Activated B cell treated with CpG ODN at 0.5 μM for 24 hours (primary cell): ENCODE data around the gene HS6ST2. TPM values are rescaled to one million over a fixed set of nuclear protein-coding genes. Genes with fewer than 3 reads are reported as not detected.

Source experiments
- ATAC-seq: fragments of 200-7000 bp; cut with Tn5 transposase; one replicate; pipeline ENCODE4 v1.10.0; 2021; ENCODE audit warnings: low read depth, mild to moderate bottlenecking, moderate library complexity
- CTCF ChIA-PET: fragments of 350-600 bp; sonication (Branson Sonifier 250); formaldehyde crosslinking; loops from one replicate; lab custom pipeline; 2021; ENCODE audit warnings: antibody characterized with exemption; lab: Charles Lee
- POLR2A ChIA-PET: fragments of 350-600 bp; sonication (Branson Sonifier 250); formaldehyde crosslinking; loops from one replicate; lab custom pipeline; 2021; ENCODE audit warnings: antibody characterized with exemption; lab: Charles Lee
- DNase-seq: peaks from one replicate; pipeline ENCODE4 v3.0.0; 2022
- H3K27ac Mint-ChIP-seq: one replicate; pipeline ENCODE4 v1.8.0; 2020; ENCODE audit warnings: mixed read lengths
- H3K27me3 Mint-ChIP-seq: one replicate; pipeline ENCODE4 v1.8.0; 2021; ENCODE audit warnings: mixed read lengths
- H3K36me3 Mint-ChIP-seq: one replicate; pipeline ENCODE4 v1.8.0; 2021; ENCODE audit warnings: low read depth, mixed read lengths
- H3K4me1 Mint-ChIP-seq: one replicate; pipeline ENCODE4 v1.8.0; 2021; ENCODE audit warnings: mixed read lengths
- H3K4me3 Mint-ChIP-seq: one replicate; pipeline ENCODE4 v1.8.0; 2020; ENCODE audit warnings: mild to moderate bottlenecking, mixed read lengths
- H3K9me3 Mint-ChIP-seq: one replicate; pipeline ENCODE4 v1.8.0; 2020; ENCODE audit warnings: mixed read lengths
- intact Hi-C: fragments of 100-400 bp; cut with micrococcal nuclease; formaldehyde crosslinking; loops from one replicate; pipeline ENCODE4 v1.15.1; 2024
- total RNA-seq: library from RNA; stranded (reverse); gene quantifications from 2 replicates; pipeline ENCODE4 v1.2.3, GENCODE V29; 2022
- TF ChIP-seq, protein P1 (sequence below): fragments of 200-600 bp; IDR thresholded peaks from one replicate; pipeline ENCODE4 v1.8.0; 2022; ENCODE audit warnings: antibody characterized with exemption, mild to moderate bottlenecking

Gene HS6ST2
- total RNA-seq, 1 donor from 2014 or later = not detected

DNA sequence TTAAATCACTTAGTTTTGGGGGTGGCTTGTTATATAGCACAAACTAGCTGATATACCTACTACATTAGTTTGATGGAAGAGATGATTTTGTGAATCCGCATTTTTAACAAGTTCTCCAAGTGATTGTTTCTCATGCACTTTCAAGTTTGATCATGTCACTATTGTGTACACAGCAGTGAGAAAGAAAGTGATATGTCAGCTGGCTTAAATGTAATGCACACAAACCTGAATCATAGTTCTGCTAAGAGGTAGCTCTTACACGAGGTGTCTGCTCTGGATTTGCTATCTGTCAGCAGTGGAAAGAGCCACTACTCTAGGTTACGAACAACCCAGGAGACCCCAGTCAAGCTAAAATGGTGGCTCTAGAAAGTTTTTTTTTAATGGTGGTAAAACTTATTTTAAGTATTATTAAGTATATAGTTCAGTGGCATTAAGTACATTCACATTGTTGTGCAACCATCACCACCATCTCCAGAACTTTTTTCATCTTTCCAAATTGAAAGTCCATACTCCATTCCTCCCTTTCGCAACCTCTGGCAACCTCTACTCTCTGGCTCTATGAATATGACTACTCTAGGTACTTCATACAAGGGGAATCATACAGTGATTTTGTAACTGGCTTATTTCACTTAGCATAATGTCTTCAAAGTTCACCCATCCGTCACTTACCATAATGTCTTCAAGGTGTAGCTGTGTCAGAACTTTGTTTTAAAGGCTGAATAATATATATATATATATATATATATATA is 147.3 kb downstream of the HS6ST2 start:
- Mint-ChIP-seq H3K4me1 (no peaks in the 10 kb centered on the region), H3K27me3 (no peaks in the 10 kb centered on the region), H3K9me3 (no peaks in the 10 kb centered on the region), H3K36me3 (no peaks in the 10 kb centered on the region), H3K27ac (no peak overlapping the region), H3K4me3 (no peak overlapping the region)
- intact Hi-C loops = no loop called here
- ChIA-PET CTCF (no interaction called here), POLR2A (no interaction called here)
- DNase-seq = no peak
- ATAC-seq = no peak
- TF ChIP-seq, protein P1, sequence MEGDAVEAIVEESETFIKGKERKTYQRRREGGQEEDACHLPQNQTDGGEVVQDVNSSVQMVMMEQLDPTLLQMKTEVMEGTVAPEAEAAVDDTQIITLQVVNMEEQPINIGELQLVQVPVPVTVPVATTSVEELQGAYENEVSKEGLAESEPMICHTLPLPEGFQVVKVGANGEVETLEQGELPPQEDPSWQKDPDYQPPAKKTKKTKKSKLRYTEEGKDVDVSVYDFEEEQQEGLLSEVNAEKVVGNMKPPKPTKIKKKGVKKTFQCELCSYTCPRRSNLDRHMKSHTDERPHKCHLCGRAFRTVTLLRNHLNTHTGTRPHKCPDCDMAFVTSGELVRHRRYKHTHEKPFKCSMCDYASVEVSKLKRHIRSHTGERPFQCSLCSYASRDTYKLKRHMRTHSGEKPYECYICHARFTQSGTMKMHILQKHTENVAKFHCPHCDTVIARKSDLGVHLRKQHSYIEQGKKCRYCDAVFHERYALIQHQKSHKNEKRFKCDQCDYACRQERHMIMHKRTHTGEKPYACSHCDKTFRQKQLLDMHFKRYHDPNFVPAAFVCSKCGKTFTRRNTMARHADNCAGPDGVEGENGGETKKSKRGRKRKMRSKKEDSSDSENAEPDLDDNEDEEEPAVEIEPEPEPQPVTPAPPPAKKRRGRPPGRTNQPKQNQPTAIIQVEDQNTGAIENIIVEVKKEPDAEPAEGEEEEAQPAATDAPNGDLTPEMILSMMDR = no peak

DNA sequence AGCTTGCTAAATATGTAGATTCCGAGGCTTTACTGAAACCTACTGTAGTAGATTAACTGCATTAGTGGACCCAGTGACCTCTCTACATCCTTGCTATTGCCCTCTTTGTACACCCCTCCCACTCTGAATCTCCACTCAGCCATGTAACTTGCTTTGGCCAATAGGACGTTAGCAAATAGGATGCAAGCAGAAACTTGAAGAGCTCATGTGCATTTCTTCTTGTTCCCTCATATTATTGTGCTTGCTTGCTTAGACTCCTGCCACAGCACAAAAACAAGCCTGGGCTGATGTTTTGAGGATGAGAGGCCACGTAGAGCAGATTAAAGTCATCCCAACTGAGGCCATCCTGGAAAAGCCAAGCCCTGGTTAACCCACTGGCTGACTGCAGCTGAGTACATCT is 147.9 kb downstream of the HS6ST2 start:
- TF ChIP-seq, protein P1 = no peak
- ChIA-PET POLR2A (no interaction called here), CTCF (no interaction called here)
- no peak overlapping the region for H3K27ac Mint-ChIP-seq
- intact Hi-C loops = no loop called here
- no peaks in the 10 kb centered on the region for H3K27me3 Mint-ChIP-seq
- H3K4me1 Mint-ChIP-seq = no peaks in the 10 kb centered on the region
- no peak overlapping the region for H3K4me3 Mint-ChIP-seq
- no peaks in the 10 kb centered on the region for H3K9me3 Mint-ChIP-seq
- DNase-seq (no peak), ATAC-seq (no peak)
- H3K36me3 Mint-ChIP-seq = no peaks in the 10 kb centered on the region

DNA sequence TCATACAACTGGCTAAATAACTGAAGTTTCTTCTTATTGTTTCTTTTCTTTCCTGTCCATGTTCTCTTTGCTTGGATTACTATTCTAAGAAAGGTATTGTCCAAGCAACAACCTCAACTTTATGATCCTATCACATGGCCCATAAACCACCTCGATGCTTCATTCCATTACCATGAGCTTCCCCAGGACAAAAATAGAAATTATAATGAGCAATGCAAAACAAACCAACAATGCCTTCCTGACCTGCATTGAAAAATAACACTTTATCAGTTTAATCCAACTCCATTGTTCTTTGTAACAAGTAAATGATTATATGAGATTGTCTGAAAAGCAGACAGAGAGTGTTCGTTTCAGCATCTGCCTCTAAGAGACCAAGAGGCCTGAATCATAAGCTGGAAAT is 148.8 kb downstream of the HS6ST2 start:
- CTCF ChIA-PET = no interaction called here
- POLR2A ChIA-PET = no interaction called here
- no peaks in the 10 kb centered on the region for H3K27me3 Mint-ChIP-seq
- TF ChIP-seq, protein P1 = no peak
- no peak for ATAC-seq
- DNase-seq = no peak
- no peaks in the 10 kb centered on the region for H3K4me1 Mint-ChIP-seq
- H3K9me3 Mint-ChIP-seq = no peaks in the 10 kb centered on the region
- no peak overlapping the region for H3K4me3 Mint-ChIP-seq
- intact Hi-C loops = no loop called here
- H3K27ac Mint-ChIP-seq = no peak overlapping the region
- no peaks in the 10 kb centered on the region for H3K36me3 Mint-ChIP-seq

DNA sequence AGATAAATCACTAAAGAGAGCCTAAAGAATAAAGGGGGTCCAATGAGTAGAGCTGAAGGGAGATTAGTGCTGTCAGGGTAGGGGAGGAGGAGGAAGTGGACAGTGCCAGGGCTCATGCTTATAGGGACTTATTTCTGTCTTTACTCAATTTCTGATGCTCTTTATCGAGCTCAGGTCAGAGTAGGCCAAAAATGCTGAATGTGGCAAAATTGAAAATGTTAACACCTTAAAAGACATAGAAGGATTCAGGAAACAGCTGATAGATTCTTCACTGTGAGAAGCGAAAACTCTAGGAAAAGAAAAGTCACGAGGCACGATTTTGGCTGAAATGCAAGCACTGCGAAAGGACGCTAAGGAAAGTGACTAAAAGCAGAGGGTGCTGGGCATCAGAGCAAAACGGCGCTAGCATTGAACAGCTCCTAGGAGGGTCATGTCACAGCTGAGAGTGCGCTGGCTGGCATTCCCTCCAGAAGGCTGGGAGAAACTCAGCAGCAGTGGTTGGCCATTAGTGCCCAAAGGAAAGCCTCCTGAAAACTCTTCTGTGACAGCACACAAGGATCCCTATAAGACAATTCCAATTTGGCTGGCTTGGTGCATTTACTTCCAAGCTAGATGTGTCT is 150.9 kb downstream of the HS6ST2 start:
- no peaks in the 10 kb centered on the region for H3K36me3 Mint-ChIP-seq
- H3K9me3 Mint-ChIP-seq = no peaks in the 10 kb centered on the region
- no peak overlapping the region for H3K27ac Mint-ChIP-seq
- TF ChIP-seq, protein P1 = no peak
- H3K4me1 Mint-ChIP-seq = no peaks in the 10 kb centered on the region
- no peaks in the 10 kb centered on the region for H3K27me3 Mint-ChIP-seq
- ATAC-seq (no peak), DNase-seq (no peak)
- POLR2A ChIA-PET = no interaction called here
- CTCF ChIA-PET = no interaction called here
- intact Hi-C loops = no loop called here
- no peak overlapping the region for H3K4me3 Mint-ChIP-seq

DNA sequence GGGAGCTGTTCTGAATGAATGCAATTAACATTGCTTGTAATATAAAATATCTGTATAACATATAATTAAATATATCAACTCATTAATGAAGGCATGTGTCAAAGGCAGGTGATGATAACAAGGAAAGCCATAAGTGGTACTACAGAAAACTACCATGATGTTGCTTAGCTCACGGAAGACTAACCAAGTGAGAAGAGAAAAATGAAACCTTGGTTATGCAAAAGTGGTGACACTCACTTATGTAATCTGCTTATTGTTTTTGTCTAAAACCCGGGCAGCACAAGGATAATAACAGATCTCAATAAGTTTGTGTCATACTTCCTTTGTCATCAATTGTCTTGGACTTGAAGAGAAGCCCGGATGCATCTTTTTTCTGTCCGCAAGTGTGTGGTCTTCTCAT is 156.4 kb downstream of the HS6ST2 start:
- Mint-ChIP-seq H3K4me3 (no peak overlapping the region), H3K27me3 (no peaks in the 10 kb centered on the region), H3K9me3 (no peaks in the 10 kb centered on the region), H3K4me1 (no peaks in the 10 kb centered on the region), H3K36me3 (no peaks in the 10 kb centered on the region), H3K27ac (no peak overlapping the region)
- intact Hi-C loops = no loop called here
- TF ChIP-seq, protein P1 = no peak
- POLR2A ChIA-PET = no interaction called here
- ATAC-seq (no peak), DNase-seq (no peak)
- CTCF ChIA-PET = no interaction called here
